PC-3 (cell line): Measurements from ENCODE around the gene HBS1L.

Source experiments
- CTCF ChIP-seq: fragments of 300-600 bp; sonication (generic); conservative IDR thresholded peaks from 2 replicates; pipeline ENCODE4 v1.5.1; 2017; ENCODE audit warnings: antibody characterized with exemption, low read depth, mild to moderate bottlenecking, low read length
- EZH2 ChIP-seq: fragments of 300-600 bp; sonication (generic); IDR thresholded peaks from one replicate; pipeline ENCODE4 v1.6.1; 2017; ENCODE audit warnings: antibody characterized with exemption, mild to moderate bottlenecking, low read length; ENCODE audit not compliant: unreplicated experiment

DNA sequence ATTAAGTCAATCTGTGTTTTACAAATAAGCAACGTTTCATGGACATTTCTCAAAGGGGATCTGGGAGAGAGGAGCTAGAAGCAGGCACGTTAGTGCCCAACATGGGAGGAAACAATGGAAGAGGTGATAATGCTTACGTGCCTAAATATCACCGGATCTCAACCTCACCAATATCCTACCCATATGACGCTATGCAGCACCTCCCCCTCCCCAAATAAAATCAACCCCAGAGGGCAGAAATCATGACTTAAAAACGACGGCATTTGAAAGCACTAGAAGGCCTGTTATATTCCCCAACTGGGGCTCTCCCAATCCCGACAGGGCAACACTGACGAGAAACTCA is 425 bp downstream of the HBS1L start:
- TF ChIP-seq CTCF (no peak), EZH2 (no peak)
